A549 (cell line): ENCODE data around the gene OXSM. TPM values are rescaled to one million over a fixed set of nuclear protein-coding genes. Genes with fewer than 3 reads are reported as not detected.

Source experiments
- ATAC-seq, 2 experiments: fragments of 200-7000 bp in 1 of 2; fragments of >200 bp in 1 of 2; cut with Nextera tagmentation in 1 of 2; cut with Tn5 transposase in 1 of 2; 3 replicates each; pipeline versions ENCODE4 v1.8.0 to v1.9.1; 2018 to 2020; ENCODE audit warnings: mild to moderate bottlenecking in 1 of 2, moderate library complexity in 1 of 2
- CTCF ChIA-PET: fragments of 300-600 bp; sonication (Branson Sonifier 250); formaldehyde crosslinking; extraction: SDS; loops from one replicate; lab custom pipeline; 2021; ENCODE audit warnings: antibody characterized with exemption, inconsistent platforms; lab: Yijun Ruan, JAX
- POLR2A ChIA-PET: fragments of 350-600 bp; formaldehyde crosslinking; extraction: SDS; loops from one replicate; lab custom pipeline; 2021; ENCODE audit warnings: antibody characterized with exemption, inconsistent platforms; lab: Yijun Ruan, JAX
- DNase-seq, 2 experiments: peaks; one replicate each; pipeline versions ENCODE4 v3.0.0 to v3.0.0-alpha.2; 2011 to 2016; ENCODE audit warnings: low read depth in 1 of 2, low spot score in 1 of 2
- FAIRE-seq: peaks from 2 replicates; lab custom pipeline; 2011; peaks lifted over from hg19 to GRCh38; lab: Jason Lieb, UNC
- H3K27ac ChIP-seq, 2 experiments: fragments of >200 bp; sonication (Bioruptor Twin); formaldehyde crosslinking; 3 replicates each; pipeline ENCODE4 v1.5.1; 2016 to 2017
- H3K4me1 ChIP-seq: fragments of >200 bp; sonication (Bioruptor Twin); formaldehyde crosslinking; 3 replicates; pipeline ENCODE4 v1.6.1; 2016
- H3K4me2 ChIP-seq: fragments of >200 bp; sonication (Bioruptor Twin); formaldehyde crosslinking; 3 replicates; pipeline ENCODE4 v1.6.1; 2016
- H3K4me3 ChIP-seq: fragments of >200 bp; sonication (Bioruptor Twin); formaldehyde crosslinking; 3 replicates; pipeline ENCODE4 v1.5.1; 2016
- H3K9me3 ChIP-seq: fragments of >200 bp; sonication (Bioruptor Twin); formaldehyde crosslinking; 3 replicates; pipeline ENCODE4 v1.6.1; 2016
- CHD2 ChIP-seq: fragments of 150-350 bp; IDR thresholded peaks from 2 replicates; pipeline ENCODE4 v1.6.1; 2014; ENCODE audit warnings: low read length; ENCODE audit not compliant: partially characterized antibody
- EHF ChIP-seq: fragments of 250-450 bp; sonication (Bioruptor Pico); IDR thresholded peaks from 2 replicates; pipeline ENCODE4 v1.5.0; 2020; ENCODE audit warnings: mild to moderate bottlenecking
- EHMT2 ChIP-seq: fragments of 200-600 bp; sonication (generic); IDR thresholded peaks from 2 replicates; pipeline ENCODE4 v1.6.1; 2016; ENCODE audit warnings: antibody characterized with exemption, low read depth, mild to moderate bottlenecking, moderate library complexity
- EP300 ChIP-seq, 2 experiments: fragments of >200 bp; sonication (Bioruptor Twin); formaldehyde crosslinking; IDR thresholded peaks; 2 replicates in 1 of 2; 3 replicates in 1 of 2; pipeline ENCODE4 v1.6.1; 2016 to 2017
- ESRRA ChIP-seq: fragments of 150-350 bp; IDR thresholded peaks from 2 replicates; pipeline ENCODE4 v1.6.1; 2014; ENCODE audit warnings: mild to moderate bottlenecking, low read length, borderline replicate concordance
- FOSL2 ChIP-seq, 2 experiments: fragments of 450-650 bp in 1 of 2; fragments of >200 bp in 1 of 2; sonication (Bioruptor Twin) in 1 of 2; formaldehyde crosslinking; IDR thresholded peaks; 2 replicates each; pipeline versions ENCODE4 v1.5.0 to v1.6.1; 2016 to 2020; ENCODE audit warnings: mild to moderate bottlenecking in 1 of 2, moderate library complexity in 1 of 2
- FOXS1 ChIP-seq: fragments of 250-450 bp; sonication (Bioruptor Pico); IDR thresholded peaks from 2 replicates; pipeline ENCODE4 v1.5.0; 2020; ENCODE audit warnings: mild to moderate bottlenecking, moderate library complexity
- GATA3 ChIP-seq: IDR thresholded peaks from 2 replicates; pipeline ENCODE4 v1.6.1; 2012; ENCODE audit warnings: borderline replicate concordance
- HDAC2 ChIP-seq: fragments of 200-600 bp; sonication (generic); IDR thresholded peaks from 2 replicates; pipeline ENCODE4 v1.6.1; 2016
- HOXB5 ChIP-seq: fragments of 250-450 bp; sonication (Bioruptor Pico); IDR thresholded peaks from 2 replicates; pipeline ENCODE4 v1.5.0; 2020; ENCODE audit warnings: mild to moderate bottlenecking, moderate library complexity
- JUN ChIP-seq, 2 experiments: fragments of >200 bp; sonication (Bioruptor Twin); formaldehyde crosslinking; IDR thresholded peaks; 2 replicates in 1 of 2; 3 replicates in 1 of 2; pipeline ENCODE4 v1.6.1; 2016 to 2017
- KDM5A ChIP-seq: fragments of 200-600 bp; sonication (generic); IDR thresholded peaks from 2 replicates; pipeline ENCODE4 v1.6.1; 2016; ENCODE audit warnings: antibody characterized with exemption, mild to moderate bottlenecking
- NFE2L2 ChIP-seq: fragments of 150-350 bp; conservative IDR thresholded peaks from 2 replicates; pipeline ENCODE4 v1.6.1; 2014; ENCODE audit warnings: low read length
- NPAS2 ChIP-seq: fragments of 250-450 bp; sonication (Bioruptor Pico); IDR thresholded peaks from 2 replicates; pipeline ENCODE4 v1.8.0; 2022; ENCODE audit warnings: mild to moderate bottlenecking, moderate library complexity, borderline replicate concordance
- POLR2AphosphoS2 ChIP-seq: conservative IDR thresholded peaks from 2 replicates; pipeline ENCODE4 v1.6.1; 2012; ENCODE audit warnings: low read length, improper control_type of control experiment, inconsistent platforms
- SMC3 ChIP-seq: fragments of >200 bp; sonication (Bioruptor Twin); formaldehyde crosslinking; IDR thresholded peaks from 3 replicates; pipeline ENCODE4 v1.6.1; 2018; ENCODE audit warnings: inconsistent platforms
- SREBF2 ChIP-seq: fragments of 450-650 bp; IDR thresholded peaks from 2 replicates; pipeline ENCODE4 v1.6.1; 2014; ENCODE audit warnings: mild to moderate bottlenecking, moderate library complexity
- ZC3H11A ChIP-seq: fragments of 450-650 bp; IDR thresholded peaks from 2 replicates; pipeline ENCODE4 v1.6.1; 2014; ENCODE audit warnings: antibody characterized with exemption, mild to moderate bottlenecking
- WGBS: methylation state at CpG from one replicate; pipeline ENCODE4 v1.1.6; 2017; ENCODE audit errors: missing lambda C conversion rate; 5-methylcytosine and 5-hydroxymethylcytosine counted together
- polyA plus RNA-seq, 4 experiments: library from polyadenylated mRNA; depleted of rRNA in 3 of 4; stranded (reverse); fragments of >200 nt; fragmentation: RNase III in 1 of 4; extraction: RNeasy Plus Mini Kit Qiagen cat#74134 plus additional on column Dnase treatment in 1 of 4; gene quantifications; 2 replicates in 3 of 4; 3 replicates in 1 of 4; pipeline ENCODE4 v1.2.3, GENCODE V29; 2011 to 2017
- TF ChIP-seq, protein P1 (sequence below): fragments of >200 bp; sonication (Bioruptor Twin); formaldehyde crosslinking; IDR thresholded peaks from 2 replicates; pipeline ENCODE4 v1.6.1; 2016
- TF ChIP-seq, protein P2 (sequence below): fragments of 150-350 bp; IDR thresholded peaks from 2 replicates; pipeline ENCODE4 v1.6.1; 2014; ENCODE audit warnings: low read depth, mild to moderate bottlenecking, low read length
- TF ChIP-seq, protein P3 (sequence below): fragments of >200 bp; sonication (Bioruptor Twin); formaldehyde crosslinking; IDR thresholded peaks from 3 replicates; pipeline ENCODE4 v1.5.1; 2016
- TF ChIP-seq, protein P4 (sequence below): fragments of >200 bp; sonication (Bioruptor Twin); formaldehyde crosslinking; IDR thresholded peaks from 3 replicates; pipeline ENCODE4 v1.6.1; 2016
- TF ChIP-seq, protein P5 (sequence below): IDR thresholded peaks from 2 replicates; pipeline ENCODE4 v1.6.1; 2012
- TF ChIP-seq, protein P6 (sequence below): fragments of 450-650 bp; IDR thresholded peaks from 2 replicates; pipeline ENCODE4 v1.6.1; 2014; ENCODE audit warnings: antibody characterized with exemption
- TF ChIP-seq, protein P7 (sequence below): fragments of 250-450 bp; sonication (Bioruptor Pico); IDR thresholded peaks from 2 replicates; pipeline ENCODE4 v1.5.0; 2021; ENCODE audit warnings: mild to moderate bottlenecking, moderate library complexity, borderline replicate concordance
- TF ChIP-seq, protein P8 (sequence below): IDR thresholded peaks from 2 replicates; pipeline ENCODE4 v1.6.1; 2012; ENCODE audit warnings: low read depth, borderline replicate concordance

Gene OXSM
- polyA plus RNA-seq, 2 of the 4 experiments (the other 2 are of a cell fraction), result 19.1 to 43.9 TPM

DNA sequence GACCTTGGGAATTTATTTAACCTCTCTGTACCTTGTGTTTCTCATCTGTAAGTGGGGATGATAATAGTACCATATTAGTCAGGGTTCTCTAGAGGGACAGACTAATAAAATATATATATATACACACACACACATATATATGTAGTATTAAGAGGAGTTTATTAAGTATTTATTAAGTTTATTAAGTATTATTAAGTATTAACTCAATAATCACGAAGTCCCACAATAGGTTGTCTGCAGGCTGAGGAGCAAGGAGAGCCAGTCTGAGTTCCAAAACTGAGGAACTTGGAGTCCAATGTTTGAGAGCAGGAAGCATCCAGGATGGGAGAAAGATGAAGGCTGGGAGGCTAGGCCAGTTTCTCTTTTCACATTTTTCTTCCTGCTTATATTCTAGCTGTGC, 14.8 kb downstream of the OXSM start:
- Histone ChIP-seq H3K4me2 (no peak overlapping the region), H3K27ac (no peak overlapping the region), H3K4me1 (no peaks in the 10 kb centered on the region), H3K9me3 (no peaks in the 10 kb centered on the region), H3K4me3 (no peak overlapping the region)
- FAIRE-seq (no peak), DNase-seq (no peak), ATAC-seq (no peak)
- WGBS, result 5% methylated on average over 1 of the region's 1 CpG
- ChIA-PET CTCF (interaction anchor here (0.8 kb wide), 1 partner anchor 59 kb away, joined by 3 read pairs; no protein-coding TSS in a partner anchor), POLR2A (interaction anchor here (0.7 kb wide), 1 partner anchor 21 kb away, joined by 8 read pairs; the partner anchor contains the start of gene NGLY1)
- no peak for TF ChIP-seq KDM5A
- TF ChIP-seq HDAC2, result no peak
- TF ChIP-seq, protein P1, sequence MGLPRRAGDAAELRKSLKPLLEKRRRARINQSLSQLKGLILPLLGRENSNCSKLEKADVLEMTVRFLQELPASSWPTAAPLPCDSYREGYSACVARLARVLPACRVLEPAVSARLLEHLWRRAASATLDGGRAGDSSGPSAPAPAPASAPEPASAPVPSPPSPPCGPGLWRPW, result no peak
- no peak for TF ChIP-seq SREBF2
- no peak for TF ChIP-seq FOSL2 (IDR thresholded peaks at IDR 0.05)
- no peak for TF ChIP-seq FOSL2 (CRISPR knock-in tag; IDR thresholded peaks at IDR 0.05)
- TF ChIP-seq, protein P2, sequence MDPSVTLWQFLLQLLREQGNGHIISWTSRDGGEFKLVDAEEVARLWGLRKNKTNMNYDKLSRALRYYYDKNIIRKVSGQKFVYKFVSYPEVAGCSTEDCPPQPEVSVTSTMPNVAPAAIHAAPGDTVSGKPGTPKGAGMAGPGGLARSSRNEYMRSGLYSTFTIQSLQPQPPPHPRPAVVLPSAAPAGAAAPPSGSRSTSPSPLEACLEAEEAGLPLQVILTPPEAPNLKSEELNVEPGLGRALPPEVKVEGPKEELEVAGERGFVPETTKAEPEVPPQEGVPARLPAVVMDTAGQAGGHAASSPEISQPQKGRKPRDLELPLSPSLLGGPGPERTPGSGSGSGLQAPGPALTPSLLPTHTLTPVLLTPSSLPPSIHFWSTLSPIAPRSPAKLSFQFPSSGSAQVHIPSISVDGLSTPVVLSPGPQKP, result no peak
- no peak for TF ChIP-seq GATA3
- TF ChIP-seq EP300 (IDR thresholded peaks at IDR 0.05), result no peak
- TF ChIP-seq, protein P3, sequence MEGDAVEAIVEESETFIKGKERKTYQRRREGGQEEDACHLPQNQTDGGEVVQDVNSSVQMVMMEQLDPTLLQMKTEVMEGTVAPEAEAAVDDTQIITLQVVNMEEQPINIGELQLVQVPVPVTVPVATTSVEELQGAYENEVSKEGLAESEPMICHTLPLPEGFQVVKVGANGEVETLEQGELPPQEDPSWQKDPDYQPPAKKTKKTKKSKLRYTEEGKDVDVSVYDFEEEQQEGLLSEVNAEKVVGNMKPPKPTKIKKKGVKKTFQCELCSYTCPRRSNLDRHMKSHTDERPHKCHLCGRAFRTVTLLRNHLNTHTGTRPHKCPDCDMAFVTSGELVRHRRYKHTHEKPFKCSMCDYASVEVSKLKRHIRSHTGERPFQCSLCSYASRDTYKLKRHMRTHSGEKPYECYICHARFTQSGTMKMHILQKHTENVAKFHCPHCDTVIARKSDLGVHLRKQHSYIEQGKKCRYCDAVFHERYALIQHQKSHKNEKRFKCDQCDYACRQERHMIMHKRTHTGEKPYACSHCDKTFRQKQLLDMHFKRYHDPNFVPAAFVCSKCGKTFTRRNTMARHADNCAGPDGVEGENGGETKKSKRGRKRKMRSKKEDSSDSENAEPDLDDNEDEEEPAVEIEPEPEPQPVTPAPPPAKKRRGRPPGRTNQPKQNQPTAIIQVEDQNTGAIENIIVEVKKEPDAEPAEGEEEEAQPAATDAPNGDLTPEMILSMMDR, result no peak
- TF ChIP-seq, protein P4, sequence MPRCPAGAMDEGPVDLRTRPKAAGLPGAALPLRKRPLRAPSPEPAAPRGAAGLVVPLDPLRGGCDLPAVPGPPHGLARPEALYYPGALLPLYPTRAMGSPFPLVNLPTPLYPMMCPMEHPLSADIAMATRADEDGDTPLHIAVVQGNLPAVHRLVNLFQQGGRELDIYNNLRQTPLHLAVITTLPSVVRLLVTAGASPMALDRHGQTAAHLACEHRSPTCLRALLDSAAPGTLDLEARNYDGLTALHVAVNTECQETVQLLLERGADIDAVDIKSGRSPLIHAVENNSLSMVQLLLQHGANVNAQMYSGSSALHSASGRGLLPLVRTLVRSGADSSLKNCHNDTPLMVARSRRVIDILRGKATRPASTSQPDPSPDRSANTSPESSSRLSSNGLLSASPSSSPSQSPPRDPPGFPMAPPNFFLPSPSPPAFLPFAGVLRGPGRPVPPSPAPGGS, result no peak
- no peak for TF ChIP-seq ESRRA
- no peak for TF ChIP-seq EHF (CRISPR knock-in tag)
- TF ChIP-seq POLR2AphosphoS2, result no peak
- no peak for TF ChIP-seq CHD2
- no peak for TF ChIP-seq EHMT2
- TF ChIP-seq NFE2L2, result no peak

DNA sequence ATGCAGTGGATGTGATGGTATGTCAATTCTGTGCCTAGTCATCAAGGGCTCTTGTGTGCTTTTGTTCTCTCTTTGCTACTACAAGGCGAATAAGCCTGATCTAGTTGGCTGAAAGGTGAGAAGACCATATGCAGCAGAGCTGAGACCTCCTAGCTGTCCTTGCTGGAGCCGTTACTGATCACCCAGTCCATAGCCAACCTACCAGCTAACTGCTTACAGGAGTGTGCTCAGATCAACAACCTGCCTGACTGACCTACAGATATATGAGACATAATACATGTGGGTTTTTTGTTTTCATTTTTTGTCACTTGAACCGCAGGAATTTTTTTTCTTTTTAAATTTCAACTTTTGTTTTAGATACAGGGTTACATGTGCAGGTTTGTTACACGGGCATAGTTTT, 22.8 kb downstream of the OXSM start:
- ChIA-PET CTCF (no interaction called here), POLR2A (no interaction called here)
- Histone ChIP-seq H3K4me1 (no peaks in the 10 kb centered on the region), H3K27ac (no peak overlapping the region), H3K4me2 (no peak overlapping the region), H3K9me3 (no peaks in the 10 kb centered on the region), H3K4me3 (no peak overlapping the region)
- TF ChIP-seq, protein P5, sequence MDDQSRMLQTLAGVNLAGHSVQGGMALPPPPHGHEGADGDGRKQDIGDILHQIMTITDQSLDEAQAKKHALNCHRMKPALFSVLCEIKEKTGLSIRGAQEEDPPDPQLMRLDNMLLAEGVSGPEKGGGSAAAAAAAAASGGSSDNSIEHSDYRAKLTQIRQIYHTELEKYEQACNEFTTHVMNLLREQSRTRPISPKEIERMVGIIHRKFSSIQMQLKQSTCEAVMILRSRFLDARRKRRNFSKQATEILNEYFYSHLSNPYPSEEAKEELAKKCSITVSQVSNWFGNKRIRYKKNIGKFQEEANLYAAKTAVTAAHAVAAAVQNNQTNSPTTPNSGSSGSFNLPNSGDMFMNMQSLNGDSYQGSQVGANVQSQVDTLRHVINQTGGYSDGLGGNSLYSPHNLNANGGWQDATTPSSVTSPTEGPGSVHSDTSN, result no peak
- TF ChIP-seq FOSL2 (IDR thresholded peaks at IDR 0.05) (no peak), FOSL2 (CRISPR knock-in tag; IDR thresholded peaks at IDR 0.05) (no peak), FOXS1 (CRISPR knock-in tag) (no peak), GATA3 (no peak), CHD2 (no peak), SMC3 (no peak), KDM5A (no peak), HOXB5 (CRISPR knock-in tag) (no peak), JUN (IDR thresholded peaks at IDR 0.05) (no peak), ZC3H11A (no peak), NPAS2 (CRISPR knock-in tag) (no peak)
- TF ChIP-seq, protein P6, sequence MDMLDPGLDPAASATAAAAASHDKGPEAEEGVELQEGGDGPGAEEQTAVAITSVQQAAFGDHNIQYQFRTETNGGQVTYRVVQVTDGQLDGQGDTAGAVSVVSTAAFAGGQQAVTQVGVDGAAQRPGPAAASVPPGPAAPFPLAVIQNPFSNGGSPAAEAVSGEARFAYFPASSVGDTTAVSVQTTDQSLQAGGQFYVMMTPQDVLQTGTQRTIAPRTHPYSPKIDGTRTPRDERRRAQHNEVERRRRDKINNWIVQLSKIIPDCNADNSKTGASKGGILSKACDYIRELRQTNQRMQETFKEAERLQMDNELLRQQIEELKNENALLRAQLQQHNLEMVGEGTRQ, result no peak
- TF ChIP-seq, protein P7, sequence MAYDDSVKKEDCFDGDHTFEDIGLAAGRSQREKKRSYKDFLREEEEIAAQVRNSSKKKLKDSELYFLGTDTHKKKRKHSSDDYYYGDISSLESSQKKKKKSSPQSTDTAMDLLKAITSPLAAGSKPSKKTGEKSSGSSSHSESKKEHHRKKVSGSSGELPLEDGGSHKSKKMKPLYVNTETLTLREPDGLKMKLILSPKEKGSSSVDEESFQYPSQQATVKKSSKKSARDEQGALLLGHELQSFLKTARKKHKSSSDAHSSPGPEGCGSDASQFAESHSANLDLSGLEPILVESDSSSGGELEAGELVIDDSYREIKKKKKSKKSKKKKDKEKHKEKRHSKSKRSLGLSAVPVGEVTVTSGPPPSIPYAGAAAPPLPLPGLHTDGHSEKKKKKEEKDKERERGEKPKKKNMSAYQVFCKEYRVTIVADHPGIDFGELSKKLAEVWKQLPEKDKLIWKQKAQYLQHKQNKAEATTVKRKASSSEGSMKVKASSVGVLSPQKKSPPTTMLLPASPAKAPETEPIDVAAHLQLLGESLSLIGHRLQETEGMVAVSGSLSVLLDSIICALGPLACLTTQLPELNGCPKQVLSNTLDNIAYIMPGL (CRISPR knock-in tag), result no peak
- TF ChIP-seq, protein P8, sequence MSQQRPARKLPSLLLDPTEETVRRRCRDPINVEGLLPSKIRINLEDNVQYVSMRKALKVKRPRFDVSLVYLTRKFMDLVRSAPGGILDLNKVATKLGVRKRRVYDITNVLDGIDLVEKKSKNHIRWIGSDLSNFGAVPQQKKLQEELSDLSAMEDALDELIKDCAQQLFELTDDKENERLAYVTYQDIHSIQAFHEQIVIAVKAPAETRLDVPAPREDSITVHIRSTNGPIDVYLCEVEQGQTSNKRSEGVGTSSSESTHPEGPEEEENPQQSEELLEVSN, result no peak
- TF ChIP-seq, protein P4, result no peak
- no peak for DNase-seq
- 60% methylated on average over 4 of the region's 4 CpGs for WGBS
- no peak for FAIRE-seq
- no peak; a peak in 1 of 6 replicates for ATAC-seq
